Fibroblast of villous mesenchyme (primary cell): Measurements from ENCODE around the gene PATL1. TPM values are rescaled to one million over a fixed set of nuclear protein-coding genes. Genes with fewer than 3 reads are reported as not detected.

Experiments
- DNase-seq: peaks from one replicate; pipeline ENCODE4 v3.0.0-alpha.2; 2010; ENCODE audit warnings: low read depth
- H3K4me3 ChIP-seq: 2 replicates; pipeline ENCODE4 v1.5.1; 2011; ENCODE audit warnings: low read depth, mild to moderate bottlenecking, low read length
- total RNA-seq: library from RNA; depleted of rRNA; stranded (reverse); fragments of >200 nt; gene quantifications from 2 replicates; pipeline ENCODE4 v1.2.3, GENCODE V29; 2012
- TF ChIP-seq, protein P1 (sequence below): IDR thresholded peaks from 2 replicates; pipeline ENCODE4 v1.5.1; 2012; ENCODE audit warnings: low read depth, mild to moderate bottlenecking, low read length; ENCODE audit not compliant: insufficient read depth

Gene PATL1
- total RNA-seq, 1 donor, result 15.5 TPM

DNA sequence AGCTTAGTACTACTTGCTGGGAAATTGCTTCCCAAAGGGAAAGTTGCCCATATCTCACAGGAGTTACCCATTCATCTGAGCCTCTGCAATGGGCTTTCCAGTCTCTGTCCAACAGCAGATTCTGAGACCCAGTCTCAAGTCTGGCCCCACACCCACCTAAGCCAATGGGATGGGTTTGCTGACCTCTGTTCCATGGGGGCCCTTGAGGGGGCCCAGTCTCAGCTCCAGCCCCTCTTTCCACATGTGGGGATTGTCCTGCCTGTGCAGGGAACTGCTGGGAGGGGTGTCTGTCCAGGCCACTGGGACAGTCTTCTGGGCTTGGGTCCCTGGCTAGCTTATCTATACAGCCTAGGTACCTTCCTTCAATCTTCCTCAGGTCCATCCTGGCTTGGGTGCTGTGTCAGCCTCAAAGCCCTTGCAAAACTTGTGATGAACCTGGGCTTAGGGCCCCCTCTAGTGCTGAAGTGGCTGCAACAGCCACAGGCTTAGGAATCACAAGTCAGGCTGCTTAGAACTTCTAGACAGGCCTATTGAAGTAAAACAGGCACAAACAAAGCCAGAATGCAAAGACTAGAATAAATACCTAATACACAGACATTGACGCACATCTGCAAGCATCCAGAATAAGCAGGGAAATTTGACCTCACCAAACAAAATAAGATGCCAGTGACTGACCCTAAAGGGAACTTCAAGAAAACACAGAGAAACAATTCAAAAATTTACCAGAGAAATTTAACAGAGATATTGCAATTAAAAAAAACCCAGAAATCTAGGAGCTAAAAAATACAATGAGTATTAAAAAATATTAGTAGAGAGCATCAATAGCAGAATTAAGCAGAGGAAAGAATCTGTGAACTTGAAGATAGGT lies 11.7 kb upstream of the PATL1 start:
- no peak overlapping the region for H3K4me3 ChIP-seq
- TF ChIP-seq, protein P1, sequence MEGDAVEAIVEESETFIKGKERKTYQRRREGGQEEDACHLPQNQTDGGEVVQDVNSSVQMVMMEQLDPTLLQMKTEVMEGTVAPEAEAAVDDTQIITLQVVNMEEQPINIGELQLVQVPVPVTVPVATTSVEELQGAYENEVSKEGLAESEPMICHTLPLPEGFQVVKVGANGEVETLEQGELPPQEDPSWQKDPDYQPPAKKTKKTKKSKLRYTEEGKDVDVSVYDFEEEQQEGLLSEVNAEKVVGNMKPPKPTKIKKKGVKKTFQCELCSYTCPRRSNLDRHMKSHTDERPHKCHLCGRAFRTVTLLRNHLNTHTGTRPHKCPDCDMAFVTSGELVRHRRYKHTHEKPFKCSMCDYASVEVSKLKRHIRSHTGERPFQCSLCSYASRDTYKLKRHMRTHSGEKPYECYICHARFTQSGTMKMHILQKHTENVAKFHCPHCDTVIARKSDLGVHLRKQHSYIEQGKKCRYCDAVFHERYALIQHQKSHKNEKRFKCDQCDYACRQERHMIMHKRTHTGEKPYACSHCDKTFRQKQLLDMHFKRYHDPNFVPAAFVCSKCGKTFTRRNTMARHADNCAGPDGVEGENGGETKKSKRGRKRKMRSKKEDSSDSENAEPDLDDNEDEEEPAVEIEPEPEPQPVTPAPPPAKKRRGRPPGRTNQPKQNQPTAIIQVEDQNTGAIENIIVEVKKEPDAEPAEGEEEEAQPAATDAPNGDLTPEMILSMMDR, result peak; percentile 93
- peak; percentile 94 for DNase-seq

DNA sequence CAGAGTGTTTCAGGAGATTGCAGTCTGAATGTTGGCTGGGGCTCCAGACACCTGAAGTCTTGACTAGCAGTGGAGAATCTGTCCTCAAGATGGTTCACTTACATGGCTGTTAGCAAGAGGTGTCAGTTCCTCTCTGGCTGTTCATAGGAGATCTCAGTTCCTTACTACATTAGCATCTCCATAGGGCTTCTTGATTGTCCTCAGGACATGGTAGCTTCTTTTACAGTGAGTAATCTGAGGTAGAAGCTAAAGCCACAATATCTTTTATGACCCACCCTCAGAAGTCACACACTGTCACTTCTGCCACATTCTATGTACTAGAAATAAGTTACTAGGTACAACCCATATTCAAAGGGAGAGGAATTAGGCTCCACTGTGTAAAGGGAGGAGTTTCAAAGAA lies 10.5 kb upstream of the PATL1 start:
- TF ChIP-seq, protein P1, result no peak
- H3K4me3 ChIP-seq, result no peak overlapping the region
- DNase-seq, result no peak

DNA sequence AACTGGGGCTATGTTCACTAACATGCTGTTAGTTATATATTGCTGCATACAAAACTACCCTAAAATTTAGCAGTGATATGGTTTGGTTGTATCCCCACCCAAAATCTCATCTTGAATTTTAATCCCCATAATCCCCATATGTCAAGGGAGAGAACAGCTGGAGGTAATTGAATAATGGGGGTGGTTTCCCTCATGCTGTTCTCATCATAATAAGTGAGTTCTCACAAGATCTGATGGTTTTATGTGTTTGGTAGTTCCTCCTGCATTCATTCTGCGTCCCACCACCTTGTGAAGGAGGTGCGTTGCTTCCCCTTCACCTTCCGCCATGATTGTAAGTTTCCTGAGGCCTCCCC lies 10.0 kb upstream of the PATL1 start:
- no peak for DNase-seq
- H3K4me3 ChIP-seq, result no peak overlapping the region
- TF ChIP-seq, protein P1, result no peak

DNA sequence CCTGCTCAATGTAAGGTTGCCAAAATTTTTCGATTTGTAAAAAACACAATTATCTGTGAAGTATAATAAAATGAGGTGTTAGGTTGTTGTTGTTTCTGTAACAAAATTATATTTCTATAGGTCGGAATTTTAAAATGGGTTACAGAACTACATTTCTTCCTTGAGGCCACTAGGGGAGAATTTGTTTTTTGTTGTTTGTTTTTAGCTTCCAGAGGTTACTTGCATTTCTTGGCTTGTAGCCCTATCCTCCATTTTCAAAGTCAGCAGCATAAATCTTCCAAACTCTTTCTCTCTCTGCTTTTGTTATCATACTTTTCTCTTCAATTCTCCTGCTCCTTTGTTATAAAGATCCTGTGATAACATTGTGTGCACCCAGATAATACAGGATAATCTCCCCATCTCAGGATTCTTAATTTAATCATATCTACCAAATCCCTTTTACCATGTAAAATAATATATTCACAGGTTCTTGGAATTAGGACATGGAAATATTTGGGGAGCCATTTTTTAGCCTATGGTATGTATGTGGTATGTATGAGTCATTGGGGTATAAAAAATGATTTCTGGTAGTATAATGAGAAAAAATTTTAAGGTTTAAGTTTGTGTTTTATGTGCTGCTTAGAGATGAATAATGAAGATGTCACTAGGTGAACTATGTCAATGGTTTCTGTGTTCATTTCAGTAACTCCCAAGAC lies 9.4 kb upstream of the PATL1 start:
- TF ChIP-seq, protein P1, result peak; percentile 7
- no peak overlapping the region for H3K4me3 ChIP-seq
- peak; percentile 30 for DNase-seq

DNA sequence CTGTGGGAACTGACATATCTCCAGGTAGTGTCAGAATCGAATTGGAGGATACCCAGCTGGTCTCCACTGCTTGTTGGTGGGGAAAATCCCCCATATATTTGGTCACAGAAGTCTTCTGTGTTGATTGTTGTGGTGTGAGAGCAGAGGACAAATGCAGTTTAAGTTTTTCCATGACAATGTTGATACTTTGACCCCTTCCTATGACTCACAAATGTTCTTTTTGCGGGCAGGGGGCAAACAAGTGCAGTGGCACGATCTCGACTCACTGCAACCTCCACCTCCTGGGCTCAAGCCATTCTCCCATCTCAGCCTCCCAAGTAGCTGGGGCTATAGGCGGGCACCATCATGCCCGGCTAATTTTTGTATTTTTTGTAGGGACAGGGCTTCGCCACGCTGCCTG lies 7.4 kb upstream of the PATL1 start:
- TF ChIP-seq, protein P1, result no peak
- H3K4me3 ChIP-seq, result no peak overlapping the region
- no peak for DNase-seq

DNA sequence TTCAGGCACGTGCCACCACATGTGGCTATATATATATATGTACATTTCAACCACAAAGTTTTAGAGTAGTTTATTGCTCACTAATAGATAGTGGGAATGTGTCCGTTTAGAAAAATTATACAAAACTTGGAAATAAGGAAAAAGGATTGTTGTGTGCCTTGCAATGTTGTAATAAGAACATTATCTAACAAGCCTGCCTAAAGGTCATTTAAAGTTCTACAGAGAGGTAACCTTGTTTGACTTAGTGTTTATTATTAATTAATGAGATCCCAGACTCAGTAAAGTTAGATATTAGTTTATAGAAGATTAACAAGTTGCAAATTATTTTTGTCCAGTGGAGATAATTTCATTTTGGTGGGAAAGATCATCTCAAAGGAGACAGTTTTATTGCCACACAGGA lies 5.5 kb upstream of the PATL1 start:
- TF ChIP-seq, protein P1, result no peak
- no peak for DNase-seq
- H3K4me3 ChIP-seq, result no peak overlapping the region

DNA sequence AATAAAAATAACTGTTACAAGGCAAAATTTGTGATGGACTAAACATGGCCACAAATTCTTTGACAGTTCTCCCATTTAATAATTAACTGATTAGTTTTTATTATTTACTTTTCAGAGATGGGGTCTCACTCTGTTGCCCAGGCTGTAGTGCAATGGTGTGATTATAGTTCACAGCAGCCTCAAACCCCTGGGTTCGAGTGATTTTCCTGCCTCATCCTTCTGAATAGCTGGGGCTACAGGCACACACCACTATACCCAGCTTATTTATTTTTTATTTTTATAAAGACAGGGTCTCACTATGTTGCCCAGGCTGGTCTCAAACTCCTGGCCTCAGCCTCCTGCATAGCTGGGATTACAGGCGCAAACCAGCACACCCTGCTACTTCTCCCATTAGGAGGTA lies 4.5 kb upstream of the PATL1 start:
- DNase-seq, result no peak
- no peak overlapping the region for H3K4me3 ChIP-seq
- TF ChIP-seq, protein P1, result no peak
